GM20000 (cell line): ENCODE results near the gene LGI2.

Experiments
- DNase-seq: peaks from one replicate; pipeline ENCODE4 v3.0.0; 2012; ENCODE audit warnings: low spot score
- CTCF ChIP-seq: IDR thresholded peaks from 2 replicates; pipeline ENCODE4 v1.5.1; 2012; ENCODE audit warnings: mild to moderate bottlenecking, control low read depth; ENCODE audit errors: extremely low read depth, missing control alignments

The LGI2 gene

GRCh38 chr4:24980740-24981139, 50.0 kb downstream of the LGI2 start:
- TF ChIP-seq CTCF = no peak
- DNase-seq = no peak

GRCh38 chr4:24980064-24980690, 50.6 kb downstream of the LGI2 start:
- DNase-seq = peak; percentile 59
- TF ChIP-seq CTCF = peak; percentile 66

GRCh38 chr4:24979554-24979953, 51.2 kb downstream of the LGI2 start:
- no peak for TF ChIP-seq CTCF
- no peak for DNase-seq

- no peak for TF ChIP-seq CTCF
- DNase-seq = no peak
Observed at GRCh38 chr4:24978291-24979075, 52.3 kb downstream of the LGI2 start.

GRCh38 chr4:24975510-24975909, 55.2 kb downstream of the LGI2 start:
- DNase-seq = no peak

GRCh38 chr4:24973747-24974601, 56.8 kb downstream of the LGI2 start:
- DNase-seq = no peak
- TF ChIP-seq CTCF = no peak

More at GRCh38 chr4:24975510-24975909, 55.2 kb downstream of the LGI2 start:
- no peak for TF ChIP-seq CTCF

- DNase-seq = no peak
- TF ChIP-seq CTCF = no peak
Observed at GRCh38 chr4:24973404-24973746, 57.4 kb downstream of the LGI2 start.
